ENCODE results near the gene C1orf21. TPM values are rescaled to one million over a fixed set of nuclear protein-coding genes. Genes with fewer than 3 reads are reported as not detected.

C1orf21 gene
- total RNA-seq, 2 donors from 2014 or later: 3.0 to 4.6 TPM

DNA sequence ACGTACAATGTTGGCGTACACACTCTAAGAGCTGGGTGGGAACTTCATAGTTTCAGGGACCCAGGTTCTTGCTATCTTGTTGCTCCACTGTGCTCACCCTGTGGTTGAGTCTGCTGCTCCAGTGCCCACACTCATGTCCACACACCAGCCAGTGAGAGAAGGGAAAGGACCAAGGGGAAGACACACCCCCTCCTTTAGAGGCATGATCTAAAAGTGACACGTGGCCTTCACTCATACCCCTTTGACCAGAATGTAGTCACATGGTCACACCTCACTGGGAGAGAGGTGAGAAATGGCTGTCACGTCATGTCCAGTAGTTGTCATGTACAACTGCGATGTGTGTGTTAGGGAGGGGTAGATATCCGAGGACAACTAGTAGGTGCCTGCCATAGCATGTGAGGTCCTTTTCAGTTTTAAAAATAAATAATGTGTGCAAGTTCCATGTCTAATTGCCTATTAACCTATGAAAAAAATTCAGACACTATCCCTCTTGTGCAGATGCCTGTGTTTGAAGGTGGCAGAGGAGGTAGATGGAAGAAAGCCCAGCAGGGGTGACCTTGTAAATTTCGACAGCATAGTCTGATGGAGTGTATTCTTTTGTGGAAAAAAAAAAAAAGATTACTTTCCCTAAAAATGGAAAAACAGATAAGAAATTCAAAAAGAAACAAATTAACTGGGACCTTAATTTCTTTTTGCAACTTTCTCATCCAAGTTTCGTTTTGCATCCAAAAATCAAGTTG, 149.6 kb downstream of the C1orf21 start:
- H3K27ac Mint-ChIP-seq: no peak overlapping the region

DNA sequence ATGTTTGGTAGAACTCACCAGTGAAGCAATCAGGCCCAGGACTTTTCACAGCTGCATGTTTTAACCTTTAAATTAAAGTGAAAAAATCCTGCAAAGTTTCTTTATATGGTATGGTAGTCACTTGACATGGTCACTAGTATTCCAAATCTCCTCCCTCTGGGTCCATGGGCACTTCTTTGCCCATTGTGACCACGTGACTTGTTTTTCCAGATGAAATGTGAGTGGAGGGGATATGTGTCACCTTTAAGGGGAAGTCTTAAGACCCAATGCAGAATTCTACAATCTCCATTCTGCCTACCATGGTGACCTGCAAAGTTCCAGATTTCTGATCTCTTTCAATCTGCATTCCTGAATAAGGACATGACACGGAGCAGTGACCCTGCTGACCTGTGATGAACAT, 152.8 kb downstream of the C1orf21 start:
- Mint-ChIP-seq H3K9me3 (peaks cover 4% of the 10 kb centered on the region in 2 donors), H3K27me3 (ENCODE audit: low read depth) (peaks cover 7% of the 10 kb centered on the region), H3K4me1 (ENCODE audit: low read depth) (no peaks in the 10 kb centered on the region), H3K27ac (no peak overlapping the region), H3K4me3 (no peak overlapping the region), H3K36me3 (ENCODE audit: insufficient read depth in 2 of 2) (peaks cover 0 to 2% of the 10 kb centered on the region in 2 donors)
- DNase-seq (no peak), ATAC-seq (replicated peaks in 1 of 2) (no peak)

More for the DNA sequence above, 149.6 kb downstream of the C1orf21 start:
- H3K4me3 Mint-ChIP-seq: no peak overlapping the region
- H3K9me3 Mint-ChIP-seq: peaks cover 4% of the 10 kb centered on the region in 2 donors
- peaks cover 10% of the 10 kb centered on the region for H3K27me3 Mint-ChIP-seq (ENCODE audit: low read depth)
- H3K36me3 Mint-ChIP-seq (ENCODE audit: insufficient read depth in 2 of 2): peaks cover 0 to 2% of the 10 kb centered on the region in 2 donors
- no peak for DNase-seq
- no peaks in the 10 kb centered on the region for H3K4me1 Mint-ChIP-seq (ENCODE audit: low read depth)
- no peak for ATAC-seq (replicated peaks in 1 of 2)

DNA sequence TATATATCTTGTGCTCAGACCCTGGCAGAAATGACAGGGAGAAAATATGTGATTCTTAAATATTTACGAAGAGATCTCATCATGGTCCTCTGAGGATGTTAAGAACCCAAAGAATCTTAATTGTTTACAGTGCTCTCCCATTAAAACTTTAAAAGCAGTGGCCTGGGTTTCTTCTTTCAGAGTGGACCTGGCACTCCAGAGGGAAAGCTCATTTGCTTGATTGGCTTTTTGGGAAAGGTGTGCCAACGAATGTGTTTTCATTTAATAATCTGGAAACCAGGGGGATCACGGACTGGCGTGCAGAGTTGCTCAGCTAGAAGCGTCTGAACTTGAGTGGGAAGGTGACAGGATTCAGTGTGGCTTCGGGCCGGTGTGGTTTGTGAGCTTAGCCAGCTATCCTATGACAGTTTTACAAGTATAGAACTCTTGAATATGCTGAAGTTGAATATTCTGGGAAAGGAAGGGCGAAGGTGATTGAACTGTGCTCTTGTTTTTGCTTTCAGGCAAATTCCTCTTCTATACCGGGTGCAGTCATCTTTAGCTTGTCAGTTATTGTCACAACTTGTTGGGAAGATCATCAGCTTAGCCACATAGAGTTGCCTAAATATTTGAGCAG, 154.8 kb downstream of the C1orf21 start:
- Mint-ChIP-seq H3K27ac (no peak overlapping the region), H3K9me3 (peaks cover 4% of the 10 kb centered on the region in 2 donors), H3K36me3 (ENCODE audit: insufficient read depth in 2 of 2) (peaks cover 0 to 2% of the 10 kb centered on the region in 2 donors), H3K4me1 (ENCODE audit: low read depth) (no peaks in the 10 kb centered on the region), H3K27me3 (ENCODE audit: low read depth) (no peaks in the 10 kb centered on the region), H3K4me3 (no peak overlapping the region)
- DNase-seq (no peak), ATAC-seq (replicated peaks in 1 of 2) (no peak)

DNA sequence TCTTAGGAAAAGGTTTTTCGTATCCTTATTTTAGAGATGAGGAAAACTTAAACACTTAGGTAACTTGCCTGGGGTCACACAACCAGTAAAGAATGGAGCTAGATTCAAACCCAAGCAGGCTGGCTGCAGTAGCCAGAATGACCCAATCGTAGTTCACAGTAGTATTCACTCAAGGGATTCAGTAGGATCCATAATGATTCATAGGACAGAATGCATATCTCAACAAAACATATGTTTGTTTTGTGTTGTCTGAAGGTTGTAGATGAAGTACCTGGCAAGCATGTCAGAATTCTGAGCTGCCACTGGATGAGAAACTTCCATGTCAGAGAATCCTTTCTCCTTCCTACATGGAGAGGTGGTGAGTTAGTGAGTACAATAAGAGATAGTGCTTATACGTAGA, 155.5 kb downstream of the C1orf21 start:
- peaks cover 4% of the 10 kb centered on the region in 2 donors for H3K9me3 Mint-ChIP-seq
- H3K4me1 Mint-ChIP-seq (ENCODE audit: low read depth): no peaks in the 10 kb centered on the region

DNA sequence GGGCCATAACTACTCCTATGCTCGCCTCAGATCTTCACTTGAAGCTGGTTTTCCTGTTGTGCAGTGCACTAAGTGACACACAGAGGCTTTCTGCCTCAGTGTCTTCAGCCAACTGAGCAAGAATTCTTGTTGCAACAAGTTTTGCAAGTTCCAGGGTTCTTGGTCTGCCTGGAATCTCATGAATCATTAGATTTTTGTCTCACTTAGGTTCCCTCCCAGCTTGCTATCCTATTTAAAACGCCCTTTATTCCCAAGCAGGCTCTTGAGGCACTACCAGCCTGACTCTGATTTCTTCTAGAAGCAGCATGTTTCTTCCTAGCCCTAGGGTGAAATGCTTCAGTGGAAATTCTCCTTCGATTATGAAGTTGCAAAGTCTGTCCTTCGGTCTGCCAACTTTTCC, 158.8 kb downstream of the C1orf21 start:
- H3K4me3 Mint-ChIP-seq: no peak overlapping the region
- no peaks in the 10 kb centered on the region for H3K4me1 Mint-ChIP-seq (ENCODE audit: low read depth)
- ATAC-seq (replicated peaks in 1 of 2) (no peak), DNase-seq (no peak)
- no peaks in the 10 kb centered on the region for H3K36me3 Mint-ChIP-seq (ENCODE audit: insufficient read depth in 2 of 2)
- H3K9me3 Mint-ChIP-seq: no peaks in the 10 kb centered on the region
- no peak overlapping the region for H3K27ac Mint-ChIP-seq
- no peaks in the 10 kb centered on the region for H3K27me3 Mint-ChIP-seq (ENCODE audit: low read depth)

More for the DNA sequence above, 155.5 kb downstream of the C1orf21 start:
- H3K27ac Mint-ChIP-seq: no peak overlapping the region
- no peaks in the 10 kb centered on the region for H3K36me3 Mint-ChIP-seq (ENCODE audit: insufficient read depth in 2 of 2)
- ATAC-seq (replicated peaks in 1 of 2) (no peak), DNase-seq (no peak)
- no peak overlapping the region for H3K4me3 Mint-ChIP-seq
- H3K27me3 Mint-ChIP-seq (ENCODE audit: low read depth): no peaks in the 10 kb centered on the region

DNA sequence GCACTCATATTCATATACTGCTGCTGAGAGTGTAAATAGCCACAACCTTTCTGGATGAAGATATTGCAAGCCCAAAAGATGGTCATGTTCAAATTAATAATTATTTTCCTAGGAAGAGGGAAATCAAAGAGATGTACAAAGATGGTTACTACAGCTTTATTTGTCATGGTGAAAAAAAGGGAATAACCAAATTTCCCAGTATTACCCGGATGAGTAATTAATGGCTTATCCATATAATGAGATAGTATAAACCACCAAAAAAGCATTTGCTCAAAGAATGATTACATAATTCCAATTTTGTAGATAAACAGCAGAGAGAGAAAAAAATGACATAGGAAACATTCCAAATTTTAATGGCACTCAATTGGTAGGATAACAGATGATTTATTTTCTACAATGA, 165.6 kb downstream of the C1orf21 start:
- H3K27ac Mint-ChIP-seq: no peak overlapping the region
- no peaks in the 10 kb centered on the region for H3K36me3 Mint-ChIP-seq (ENCODE audit: insufficient read depth in 2 of 2)
- no peak for DNase-seq
- H3K9me3 Mint-ChIP-seq: no peaks in the 10 kb centered on the region
- ATAC-seq (replicated peaks in 1 of 2): no peak
- no peaks in the 10 kb centered on the region for H3K4me1 Mint-ChIP-seq (ENCODE audit: low read depth)
- H3K4me3 Mint-ChIP-seq: no peak overlapping the region
- no peaks in the 10 kb centered on the region for H3K27me3 Mint-ChIP-seq (ENCODE audit: low read depth)

DNA sequence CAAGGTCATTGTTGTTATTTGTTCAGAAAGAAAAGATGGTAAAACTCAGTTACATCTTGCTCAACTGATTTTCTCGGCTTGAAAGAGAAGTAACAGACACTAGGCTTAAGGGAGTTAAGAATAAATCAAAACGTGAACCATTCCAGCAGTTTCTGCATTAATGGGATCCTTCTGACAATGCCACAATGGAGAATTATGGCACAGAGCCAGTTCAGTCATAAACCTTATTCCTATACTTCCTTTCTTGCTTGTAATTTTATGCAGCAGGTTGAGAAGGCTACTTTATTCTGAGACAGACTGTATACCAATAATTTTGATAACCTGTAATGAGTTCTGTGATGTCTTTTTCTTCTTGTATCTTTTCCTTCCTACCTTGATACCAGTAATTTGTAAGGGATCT, 167.0 kb downstream of the C1orf21 start:
- Mint-ChIP-seq H3K36me3 (ENCODE audit: insufficient read depth in 2 of 2) (no peaks in the 10 kb centered on the region), H3K27ac (no peak overlapping the region), H3K9me3 (peaks cover 0 to 1% of the 10 kb centered on the region in 2 donors), H3K27me3 (ENCODE audit: low read depth) (no peaks in the 10 kb centered on the region), H3K4me3 (no peak overlapping the region), H3K4me1 (ENCODE audit: low read depth) (no peaks in the 10 kb centered on the region)
- no peak for DNase-seq
- ATAC-seq (replicated peaks in 1 of 2): no peak

DNA sequence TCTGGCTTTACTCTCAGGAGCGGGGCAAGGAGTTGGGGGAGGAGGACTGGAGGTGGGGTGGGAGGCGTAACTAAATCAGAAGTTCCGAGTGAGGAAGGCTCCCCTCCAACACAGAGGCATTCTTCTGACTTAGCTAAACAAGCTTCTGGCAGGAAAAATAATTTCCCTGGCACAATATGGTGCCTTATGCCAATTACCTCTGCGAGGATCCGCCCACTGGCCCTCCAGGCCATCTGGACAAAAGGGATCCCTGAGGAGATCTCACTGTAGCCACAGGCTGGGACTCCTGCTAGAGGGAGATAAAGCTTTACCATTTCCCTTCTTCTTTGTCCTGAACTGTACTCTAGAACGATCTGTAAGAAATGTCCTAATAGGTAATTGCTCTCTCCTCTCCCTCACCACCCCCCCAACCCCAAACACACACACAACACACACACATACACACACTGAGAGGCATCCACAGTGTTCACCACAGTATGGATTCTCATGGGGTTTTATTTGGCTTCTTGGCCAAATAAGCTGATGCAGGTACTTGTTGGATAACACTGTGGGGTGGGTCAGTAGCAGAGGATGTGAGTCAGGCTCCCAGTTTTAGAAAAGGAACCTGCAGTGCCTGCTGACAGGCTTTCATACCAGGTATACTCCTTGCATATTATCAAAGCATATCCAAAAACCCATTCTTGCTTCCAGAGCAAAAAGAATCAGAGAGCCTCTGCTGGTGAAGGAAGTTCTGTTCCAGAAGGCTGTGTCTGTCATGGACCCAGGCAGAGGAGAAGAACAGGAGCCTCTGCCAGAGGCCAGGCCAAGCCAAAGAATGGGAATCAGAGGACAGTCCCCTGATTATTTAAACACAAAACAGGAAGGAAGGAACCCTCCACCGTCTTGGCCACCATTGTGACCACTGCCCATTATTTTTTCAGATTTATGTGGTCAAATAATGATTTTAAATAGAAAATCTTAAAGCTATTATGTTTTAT, 169.1 kb downstream of the C1orf21 start:
- ATAC-seq (replicated peaks in 1 of 2): no peak
- DNase-seq: no peak
- no peak overlapping the region for H3K4me3 Mint-ChIP-seq
- H3K27me3 Mint-ChIP-seq (ENCODE audit: low read depth): no peaks in the 10 kb centered on the region
- H3K27ac Mint-ChIP-seq: no peak overlapping the region
- no peaks in the 10 kb centered on the region for H3K4me1 Mint-ChIP-seq (ENCODE audit: low read depth)
- H3K36me3 Mint-ChIP-seq (ENCODE audit: insufficient read depth in 2 of 2): no peaks in the 10 kb centered on the region
- H3K9me3 Mint-ChIP-seq: peaks cover 1% of the 10 kb centered on the region in 2 donors

DNA sequence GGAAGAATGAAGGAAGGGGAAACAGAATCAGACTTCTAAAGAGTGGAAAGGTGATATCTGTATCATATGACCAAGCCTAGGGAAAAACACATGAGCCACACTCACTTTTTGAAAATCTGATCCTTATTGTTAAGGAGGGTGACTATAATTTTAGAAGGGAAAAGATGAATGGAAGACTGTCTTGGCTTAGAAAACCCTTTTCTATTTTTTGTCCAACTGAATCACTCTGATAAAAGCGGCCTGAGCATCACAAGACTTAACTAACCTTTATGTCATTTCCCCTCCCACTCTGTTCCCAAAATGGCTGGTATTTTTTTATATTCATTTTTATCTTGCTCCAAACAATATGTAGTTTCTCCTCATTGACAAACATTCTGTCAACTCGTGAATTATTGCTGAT, 169.8 kb downstream of the C1orf21 start:
- Mint-ChIP-seq H3K4me1 (ENCODE audit: low read depth) (no peaks in the 10 kb centered on the region), H3K4me3 (no peak overlapping the region), H3K36me3 (ENCODE audit: insufficient read depth in 2 of 2) (no peaks in the 10 kb centered on the region), H3K27ac (no peak overlapping the region), H3K27me3 (ENCODE audit: low read depth) (no peaks in the 10 kb centered on the region), H3K9me3 (peaks cover 1% of the 10 kb centered on the region in 2 donors)
- no peak for ATAC-seq (replicated peaks in 1 of 2)
- DNase-seq: no peak

DNA sequence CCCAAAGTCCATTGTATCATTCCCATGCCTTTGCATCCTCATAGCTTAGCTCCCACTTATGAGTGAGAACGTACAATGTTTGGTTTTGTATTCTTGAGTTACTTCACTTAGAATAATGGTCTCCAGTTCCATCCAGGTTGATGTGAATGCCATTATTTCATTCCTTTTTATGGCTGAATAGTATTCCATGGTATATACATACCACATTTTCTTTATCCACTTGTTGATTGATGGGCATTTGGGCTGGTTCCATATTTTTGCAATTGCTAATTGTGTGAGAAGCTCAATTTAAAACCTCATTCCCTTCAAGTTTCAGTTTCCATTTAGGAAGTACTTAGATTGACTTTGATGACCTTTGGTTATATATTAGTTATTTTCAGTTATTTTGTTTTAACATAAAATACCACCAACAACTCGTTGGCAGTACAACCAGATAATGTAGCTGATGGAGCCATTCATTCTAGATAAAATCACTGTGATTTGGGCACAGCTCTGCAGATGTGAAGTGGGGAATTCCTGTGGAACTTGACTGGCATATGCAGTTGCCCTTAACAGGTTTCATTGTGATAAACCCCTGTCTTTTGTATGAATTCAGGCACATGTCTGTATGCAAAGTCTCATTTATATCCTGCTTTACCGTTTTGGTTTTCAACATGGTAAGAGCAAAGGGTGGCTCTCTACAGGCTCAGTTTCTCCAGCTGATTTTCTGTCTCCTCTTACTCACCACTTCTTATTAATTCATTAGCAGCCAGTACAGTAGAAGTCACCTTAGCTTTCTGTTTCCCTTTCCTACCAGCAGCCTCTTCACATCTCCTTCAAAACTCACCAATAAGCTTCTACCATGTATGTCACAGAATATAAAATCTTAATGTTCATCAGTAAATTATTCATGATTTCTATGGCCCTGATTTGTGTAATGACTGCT, 170.9 kb downstream of the C1orf21 start:
- Mint-ChIP-seq H3K9me3 (peaks cover 1% of the 10 kb centered on the region in 2 donors), H3K36me3 (ENCODE audit: insufficient read depth in 2 of 2) (no peaks in the 10 kb centered on the region), H3K27ac (no peak overlapping the region), H3K27me3 (ENCODE audit: low read depth) (no peaks in the 10 kb centered on the region), H3K4me1 (ENCODE audit: low read depth) (no peaks in the 10 kb centered on the region), H3K4me3 (no peak overlapping the region)
- ATAC-seq (replicated peaks in 1 of 2) (no peak), DNase-seq (no peak)

DNA sequence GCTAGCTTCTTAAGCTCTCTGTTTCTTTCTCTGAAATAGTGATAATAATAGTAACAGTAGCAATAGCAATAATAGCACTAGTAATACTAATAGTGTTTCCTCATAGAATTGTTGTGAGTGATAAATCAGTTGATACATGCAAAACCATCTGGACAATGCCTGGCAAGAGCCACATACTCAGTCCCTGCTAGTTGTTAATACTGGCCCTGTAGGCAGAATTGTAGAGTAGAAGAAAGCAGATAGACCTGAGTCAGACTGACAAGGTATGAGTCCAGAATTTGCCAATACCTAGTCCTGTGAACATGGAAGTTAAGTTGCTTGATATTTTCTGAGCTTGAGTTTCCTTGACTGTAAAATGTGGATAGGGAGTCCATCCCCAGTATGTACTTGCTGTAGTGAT, 171.9 kb downstream of the C1orf21 start:
- H3K4me1 Mint-ChIP-seq (ENCODE audit: low read depth): no peaks in the 10 kb centered on the region
- peaks cover 7% of the 10 kb centered on the region for H3K27me3 Mint-ChIP-seq (ENCODE audit: low read depth)
- no peaks in the 10 kb centered on the region for H3K36me3 Mint-ChIP-seq (ENCODE audit: insufficient read depth in 2 of 2)
- peaks cover 1% of the 10 kb centered on the region in 2 donors for H3K9me3 Mint-ChIP-seq
- no peak for DNase-seq
- H3K4me3 Mint-ChIP-seq: no peak overlapping the region
- H3K27ac Mint-ChIP-seq: no peak overlapping the region
- ATAC-seq (replicated peaks in 1 of 2): no peak

DNA sequence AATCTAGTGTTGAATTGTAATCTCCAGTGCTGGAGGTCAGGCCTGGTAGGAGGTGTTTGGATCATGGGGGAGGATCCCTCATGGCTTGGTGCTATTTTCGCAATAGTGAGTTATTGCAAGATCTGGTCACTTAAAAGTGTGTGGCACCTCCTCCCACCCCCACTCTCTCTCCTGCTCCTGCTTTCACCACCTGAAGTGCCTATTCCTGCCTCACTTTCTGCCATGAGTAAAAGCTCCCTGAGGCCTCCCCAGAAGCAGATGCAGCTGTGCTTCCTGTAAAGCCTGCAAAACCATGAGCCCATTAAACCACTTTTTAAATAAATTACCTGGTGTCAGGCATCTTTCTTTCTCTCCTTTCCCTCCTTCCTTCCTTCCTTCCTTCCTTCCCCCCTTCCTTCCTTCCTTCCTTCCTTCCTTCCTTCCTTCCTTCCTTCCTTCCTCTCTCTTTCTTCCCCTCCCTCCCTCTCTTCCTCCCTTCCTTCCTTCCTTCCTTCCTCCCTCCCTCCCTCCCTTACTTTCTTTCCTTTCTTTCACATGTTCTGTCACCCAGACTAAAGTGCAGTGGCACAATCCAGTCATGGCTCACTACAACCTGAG, 172.4 kb downstream of the C1orf21 start:
- Mint-ChIP-seq H3K27ac (no peak overlapping the region), H3K4me3 (no peak overlapping the region), H3K36me3 (ENCODE audit: insufficient read depth in 2 of 2) (no peaks in the 10 kb centered on the region), H3K27me3 (ENCODE audit: low read depth) (peaks cover 7% of the 10 kb centered on the region), H3K9me3 (peaks cover 1% of the 10 kb centered on the region in 2 donors), H3K4me1 (ENCODE audit: low read depth) (no peaks in the 10 kb centered on the region)
- no peak for DNase-seq
- ATAC-seq (replicated peaks in 1 of 2): no peak
